ENCODE data around the gene BFSP1. TPM values are rescaled to one million over a fixed set of nuclear protein-coding genes. Genes with fewer than 3 reads are reported as not detected.
A peak's percentile ranks its signal among the peaks of the same experiment; 100 is the strongest.

Gene BFSP1
- total RNA-seq, 6 donors from 2014 or later: 0.97 to 5.2 (median 2.9) TPM; not detected in 1

DNA sequence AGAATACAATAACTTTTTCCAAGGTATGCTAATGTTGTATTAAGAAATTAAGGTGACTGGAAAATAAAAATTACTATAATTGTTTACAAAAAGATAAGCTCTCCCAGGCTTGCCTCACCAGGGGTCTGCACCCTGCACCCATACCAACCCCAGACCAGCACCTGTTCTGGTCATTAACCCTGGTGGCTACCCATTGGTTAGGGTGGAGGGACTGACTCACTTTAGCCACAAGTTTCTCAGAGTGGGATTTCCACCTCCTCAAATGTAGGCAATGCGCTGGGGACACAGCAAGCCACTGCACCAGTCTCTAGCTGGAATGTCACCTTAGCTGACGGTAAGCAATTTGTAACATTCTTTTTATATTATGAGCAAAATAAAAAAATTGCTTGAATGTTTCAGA is 83.1 kb downstream of the BFSP1 start:
- no peaks in the 10 kb centered on the region for H3K4me1 ChIP-seq
- ATAC-seq (ENCODE audit: low FRiP score in 2 of 2) (no peak), DNase-seq (no peak)
- H3K4me3 ChIP-seq: no peak overlapping the region
- no peak overlapping the region for H3K27ac ChIP-seq
- no peaks in the 10 kb centered on the region for H3K36me3 ChIP-seq
- H3K9me3 ChIP-seq: no peaks in the 10 kb centered on the region
- H3K27me3 ChIP-seq: no peaks in the 10 kb centered on the region
- TF ChIP-seq, protein P1, sequence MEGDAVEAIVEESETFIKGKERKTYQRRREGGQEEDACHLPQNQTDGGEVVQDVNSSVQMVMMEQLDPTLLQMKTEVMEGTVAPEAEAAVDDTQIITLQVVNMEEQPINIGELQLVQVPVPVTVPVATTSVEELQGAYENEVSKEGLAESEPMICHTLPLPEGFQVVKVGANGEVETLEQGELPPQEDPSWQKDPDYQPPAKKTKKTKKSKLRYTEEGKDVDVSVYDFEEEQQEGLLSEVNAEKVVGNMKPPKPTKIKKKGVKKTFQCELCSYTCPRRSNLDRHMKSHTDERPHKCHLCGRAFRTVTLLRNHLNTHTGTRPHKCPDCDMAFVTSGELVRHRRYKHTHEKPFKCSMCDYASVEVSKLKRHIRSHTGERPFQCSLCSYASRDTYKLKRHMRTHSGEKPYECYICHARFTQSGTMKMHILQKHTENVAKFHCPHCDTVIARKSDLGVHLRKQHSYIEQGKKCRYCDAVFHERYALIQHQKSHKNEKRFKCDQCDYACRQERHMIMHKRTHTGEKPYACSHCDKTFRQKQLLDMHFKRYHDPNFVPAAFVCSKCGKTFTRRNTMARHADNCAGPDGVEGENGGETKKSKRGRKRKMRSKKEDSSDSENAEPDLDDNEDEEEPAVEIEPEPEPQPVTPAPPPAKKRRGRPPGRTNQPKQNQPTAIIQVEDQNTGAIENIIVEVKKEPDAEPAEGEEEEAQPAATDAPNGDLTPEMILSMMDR (IDR thresholded peaks at IDR 0.05): no peak
- TF ChIP-seq EP300 (IDR thresholded peaks at IDR 0.05): no peak
- no peak for TF ChIP-seq POLR2A (IDR thresholded peaks at IDR 0.05)
- TF ChIP-seq POLR2AphosphoS5 (IDR thresholded peaks at IDR 0.05): no peak
- WGBS, 2 donors: 94 to 96% methylated on average over 2 of the region's 2 CpGs

DNA sequence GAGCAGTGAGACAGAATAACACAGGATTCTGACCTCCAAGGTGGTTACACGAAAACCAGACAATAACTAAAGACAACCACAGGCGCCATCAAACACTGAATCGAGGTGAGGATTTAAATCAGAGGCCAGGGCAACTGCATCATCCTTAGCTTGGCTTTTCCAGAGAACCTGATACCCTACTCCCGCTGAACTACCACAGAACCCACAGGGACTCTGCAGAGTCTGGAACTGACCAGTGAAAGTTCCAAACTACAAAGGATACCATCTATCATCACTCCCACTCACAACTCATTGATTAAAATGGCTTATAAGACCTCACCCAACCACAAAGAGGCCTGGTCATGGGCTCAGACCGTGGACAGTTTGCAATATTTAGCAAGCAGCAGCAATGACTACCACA is 85.0 kb downstream of the BFSP1 start:
- H3K4me3 ChIP-seq: no peak overlapping the region
- DNase-seq (no peak), ATAC-seq (ENCODE audit: low FRiP score in 2 of 2) (no peak)
- H3K36me3 ChIP-seq: no peaks in the 10 kb centered on the region
- H3K9me3 ChIP-seq: no peaks in the 10 kb centered on the region
- H3K4me1 ChIP-seq: no peaks in the 10 kb centered on the region
- H3K27ac ChIP-seq: no peak overlapping the region
- 72 to 78% methylated on average over 4 to 5 of the region's 5 CpGs for WGBS, 2 donors
- no peak for TF ChIP-seq POLR2A (IDR thresholded peaks at IDR 0.05)
- TF ChIP-seq EP300 (IDR thresholded peaks at IDR 0.05): no peak
- TF ChIP-seq, protein P1 (IDR thresholded peaks at IDR 0.05): no peak
- no peak for TF ChIP-seq POLR2AphosphoS5 (IDR thresholded peaks at IDR 0.05)
- no peaks in the 10 kb centered on the region for H3K27me3 ChIP-seq

DNA sequence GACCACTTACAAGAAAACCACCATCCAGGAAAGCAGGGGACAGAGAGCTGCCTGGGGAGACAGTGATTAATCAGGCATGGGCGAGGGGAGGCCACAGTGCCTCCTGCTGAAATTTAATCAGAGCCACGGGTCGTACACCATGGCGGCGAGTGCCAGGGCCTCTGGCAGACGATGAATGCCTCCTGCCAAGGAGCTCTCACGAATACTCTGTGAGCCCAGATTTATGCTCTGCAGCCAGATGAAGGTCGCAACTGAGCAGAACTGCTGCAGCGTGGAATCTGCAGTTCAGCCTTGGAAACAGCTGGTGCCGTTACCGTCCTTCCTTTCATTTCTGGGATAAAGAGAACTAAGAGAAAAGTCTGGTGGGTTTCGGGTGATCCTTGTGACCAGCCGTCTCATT is 85.6 kb downstream of the BFSP1 start:
- DNase-seq: peak in 1 of 2 donors; percentile 24
- Histone ChIP-seq H3K4me3 (no peak overlapping the region), H3K27me3 (no peaks in the 10 kb centered on the region), H3K36me3 (no peaks in the 10 kb centered on the region), H3K27ac (no peak overlapping the region), H3K4me1 (no peaks in the 10 kb centered on the region), H3K9me3 (no peaks in the 10 kb centered on the region)
- TF ChIP-seq, protein P1 (IDR thresholded peaks at IDR 0.05): no peak
- TF ChIP-seq POLR2A (IDR thresholded peaks at IDR 0.05): no peak
- TF ChIP-seq EP300 (IDR thresholded peaks at IDR 0.05): no peak
- no peak for TF ChIP-seq POLR2AphosphoS5 (IDR thresholded peaks at IDR 0.05)
- 72 to 78% methylated on average over 13 of the region's 13 CpGs for WGBS, 2 donors
- no peak for ATAC-seq (ENCODE audit: low FRiP score in 2 of 2)

DNA sequence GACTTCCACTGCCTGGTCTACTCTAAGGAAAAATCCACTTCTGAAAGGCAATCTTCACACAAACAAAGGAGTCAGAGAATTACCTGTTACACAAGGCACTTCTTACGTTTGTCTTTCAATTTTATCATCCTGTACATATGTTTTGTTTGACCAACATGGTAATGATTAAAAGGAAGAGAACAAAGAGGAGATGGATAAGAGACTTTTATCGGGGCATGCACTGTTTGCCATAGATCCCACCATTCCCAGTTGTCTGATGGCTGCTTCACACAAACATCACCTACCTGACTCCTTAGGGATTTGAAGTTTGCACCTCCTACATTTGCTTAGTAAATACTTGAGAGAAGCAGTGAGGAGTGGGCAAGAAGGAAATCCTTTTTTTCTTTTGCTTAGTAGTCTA is 87.1 kb downstream of the BFSP1 start:
- ATAC-seq (ENCODE audit: low FRiP score in 2 of 2) (no peak), DNase-seq (no peak)
- Histone ChIP-seq H3K4me1 (no peaks in the 10 kb centered on the region), H3K27ac (no peak overlapping the region), H3K9me3 (no peaks in the 10 kb centered on the region), H3K36me3 (no peaks in the 10 kb centered on the region), H3K4me3 (no peak overlapping the region), H3K27me3 (no peaks in the 10 kb centered on the region)
- 37 to 43% methylated on average over 2 of the region's 2 CpGs for WGBS, 2 donors
- TF ChIP-seq POLR2AphosphoS5 (IDR thresholded peaks at IDR 0.05): no peak

Other genes starting within 250 kb of the BFSP1 start
- 100 to 1,000 TPM; 235 to 735 (median 513) TPM for gene DSTN, start 38.7 kb upstream of the BFSP1 start, total RNA-seq
- 100 to 1,000 TPM; 143 to 256 (median 172) TPM for gene RRBP1, start 150.9 kb upstream of the BFSP1 start, total RNA-seq
- gene BANF2, start 168.6 kb upstream of the BFSP1 start, total RNA-seq: not detected